ENCODE data around the gene OR52A5.

- TF ChIP-seq CTCF (conservative IDR thresholded peaks at IDR 0.05; ENCODE audit: low read depth, low read length): no peak
- no peak for TF ChIP-seq EZH2phosphoT487 (IDR thresholded peaks at IDR 0.05; ENCODE audit: borderline replicate concordance, low read length)
- TF ChIP-seq EZH2 (IDR thresholded peaks at IDR 0.05; ENCODE audit: low read length, unreplicated experiment): no peak
These were observed 6.4 kb downstream of the OR52A5 start for GRCh38 chr11:5131584-5132335.

Data from PC-3 (cell line).